ENCODE measurements around the gene MMP24OS. TPM values are rescaled to one million over a fixed set of nuclear protein-coding genes. Genes with fewer than 3 reads are reported as not detected.

Gene MMP24OS
- 78.7 TPM for total RNA-seq
- long read RNA-seq, transcript MMP24OS-201 (2 exons, 867 nt): major isoform, 10 of 30 reads
- long read RNA-seq, partial matches to known transcripts: 3 of 30 reads
- long read RNA-seq, other reads (novel, unspliced or antisense): 11 of 30 reads

DNA sequence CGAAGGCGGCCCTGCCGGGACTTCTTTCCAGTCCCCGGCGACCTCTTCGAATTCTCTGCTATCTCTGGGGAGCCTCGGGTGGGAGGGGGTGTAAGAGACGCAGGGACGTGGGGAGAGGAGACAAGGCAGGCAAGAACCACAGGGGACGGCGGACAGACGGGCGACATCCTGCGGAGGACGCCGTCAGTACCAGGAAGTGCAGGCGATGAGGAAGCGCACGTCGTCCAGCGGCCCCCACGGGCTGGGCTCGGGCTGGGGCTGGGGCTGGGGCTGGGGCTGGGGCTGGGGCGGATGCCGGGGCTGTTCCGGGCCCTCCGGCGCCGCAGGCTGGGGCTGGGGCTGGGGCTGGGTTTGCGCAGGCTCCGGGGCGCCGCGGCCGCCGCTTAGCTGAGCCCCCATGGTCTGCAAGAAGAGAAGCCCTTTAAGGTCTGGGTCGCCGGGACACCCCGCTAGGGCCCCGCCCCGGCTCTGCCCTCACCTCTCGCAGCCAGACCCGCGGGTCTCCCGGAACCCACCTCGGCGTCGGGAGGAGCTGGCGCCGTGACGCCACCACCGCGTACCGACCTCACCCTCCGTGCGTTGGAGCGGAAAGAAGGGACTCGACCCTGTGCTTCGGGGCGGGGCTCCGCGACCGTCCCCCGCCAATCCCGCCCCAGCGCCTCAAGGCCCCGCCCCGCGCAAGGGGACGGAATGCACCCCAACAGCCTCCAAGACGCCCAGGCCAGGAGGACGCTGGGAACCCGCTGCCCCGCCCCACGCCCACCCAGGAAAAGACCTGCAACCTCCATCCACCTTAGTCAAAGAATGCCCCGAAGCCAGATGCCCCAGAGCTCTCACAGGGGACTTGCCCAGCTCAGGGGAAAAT, at the start of gene MMP24OS:
MMP24OS (minus strand) TSS at position 592 of the 865 bp plus-strand sequence; CDS start at position 399, 193 bp downstream.
- peaks cover 67% of the 10 kb centered on the region for H3K36me3 ChIP-seq
- peak within 1 kb of the TSS; percentile 79 for H3K4me3 ChIP-seq
- H3K27ac ChIP-seq: peak within 1 kb of the TSS; percentile 99
- peak; percentile 97 to 98 for ATAC-seq
- peaks cover 22% of the 10 kb centered on the region for H3K4me1 ChIP-seq
- intact Hi-C loops (cut with DNase I): no loop called here
- no peaks in the 10 kb centered on the region for H3K27me3 ChIP-seq (ENCODE audit: low read depth)
- TF ChIP-seq CTCF (IDR thresholded peaks at IDR 0.05): peak; percentile 30
- peak; percentile 95 for DNase-seq
- no peaks in the 10 kb centered on the region for H3K9me3 ChIP-seq

- Histone ChIP-seq H3K36me3 (no peaks in the 10 kb centered on the region), H3K4me1 (no peaks in the 10 kb centered on the region), H3K27ac (no peak overlapping the region), H3K27me3 (ENCODE audit: low read depth) (no peaks in the 10 kb centered on the region), H3K4me3 (no peak overlapping the region), H3K9me3 (no peaks in the 10 kb centered on the region)
- intact Hi-C loops (cut with DNase I): no loop called here
- TF ChIP-seq CTCF (IDR thresholded peaks at IDR 0.05): no peak
- DNase-seq (no peak), ATAC-seq (peak; percentile 19 to 54)
Measured at GRCh38 chr20:35327074-35327976, 49.4 kb upstream of the MMP24OS start.

DNA sequence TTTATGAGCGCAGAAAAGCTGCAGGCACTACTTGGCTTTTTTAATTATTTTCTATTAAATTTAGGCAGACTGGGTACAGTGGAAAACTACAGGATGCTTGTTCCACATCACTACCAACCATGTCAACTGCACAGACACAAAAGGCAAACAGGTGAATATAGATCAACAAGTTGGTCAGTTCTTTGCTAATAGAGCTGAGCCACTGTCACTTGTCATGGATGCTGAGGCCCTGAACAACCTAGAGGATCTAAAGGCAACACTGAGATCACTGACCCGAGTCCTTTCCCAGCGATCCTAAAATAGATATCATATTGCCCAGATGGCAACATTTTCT, 48.8 kb upstream of the MMP24OS start:
- Histone ChIP-seq H3K4me1 (no peaks in the 10 kb centered on the region), H3K36me3 (no peaks in the 10 kb centered on the region), H3K4me3 (no peak overlapping the region), H3K27ac (no peak overlapping the region), H3K9me3 (no peaks in the 10 kb centered on the region), H3K27me3 (ENCODE audit: low read depth) (no peaks in the 10 kb centered on the region)
- DNase-seq: no peak
- intact Hi-C loops (cut with DNase I): no loop called here
- ATAC-seq: no peak
- TF ChIP-seq CTCF (IDR thresholded peaks at IDR 0.05): no peak

GRCh38 chr20:35326021-35326739, 48.3 kb upstream of the MMP24OS start:
- Histone ChIP-seq H3K9me3 (no peaks in the 10 kb centered on the region), H3K27ac (no peak overlapping the region), H3K4me1 (no peaks in the 10 kb centered on the region), H3K36me3 (no peaks in the 10 kb centered on the region), H3K4me3 (no peak overlapping the region), H3K27me3 (ENCODE audit: low read depth) (no peaks in the 10 kb centered on the region)
- intact Hi-C loops (cut with DNase I): no loop called here
- DNase-seq: no peak
- ATAC-seq: no peak
- no peak for TF ChIP-seq CTCF (IDR thresholded peaks at IDR 0.05)

- no peak for ATAC-seq
- no peak overlapping the region for H3K4me3 ChIP-seq
- intact Hi-C loops (cut with DNase I): no loop called here
- no peak overlapping the region for H3K27ac ChIP-seq
- H3K27me3 ChIP-seq (ENCODE audit: low read depth): no peaks in the 10 kb centered on the region
- H3K36me3 ChIP-seq: no peaks in the 10 kb centered on the region
- no peaks in the 10 kb centered on the region for H3K9me3 ChIP-seq
- no peaks in the 10 kb centered on the region for H3K4me1 ChIP-seq
- no peak for TF ChIP-seq CTCF (IDR thresholded peaks at IDR 0.05)
- DNase-seq: no peak
Measured at GRCh38 chr20:35325401-35325800, 47.5 kb upstream of the MMP24OS start.

All from lower lobe of right lung (tissue), 2 donors.